ENCODE measurements around the gene PHACTR3.

PHACTR3 gene

GRCh38 chr20:59680852-59681251 lies 76.5 kb downstream of the PHACTR3 start:
- Histone ChIP-seq H3K4me3 (ENCODE audit: low read length) (no peak overlapping the region), H3K4me1 (ENCODE audit: control insufficient read depth, low read length) (no peaks in the 10 kb centered on the region), H3F3A (ENCODE audit: control insufficient read depth, insufficient read depth) (no peaks in the 10 kb centered on the region), H3K9me3 (ENCODE audit: control insufficient read depth, insufficient read depth, low read length) (no peaks in the 10 kb centered on the region), H3K27me3 (ENCODE audit: control insufficient read depth, low read length) (no peaks in the 10 kb centered on the region), H3K9me2 (replicated peaks; ENCODE audit: control insufficient read depth, low read length) (no peaks in the 10 kb centered on the region), H3K27ac (ENCODE audit: low read depth, low read length) (no peak overlapping the region), H3K4me2 (ENCODE audit: low read length) (no peak overlapping the region), H3K79me2 (ENCODE audit: control insufficient read depth, low read length) (no peaks in the 10 kb centered on the region), H4K20me1 (ENCODE audit: control insufficient read depth, insufficient read depth, low read depth, low read length) (no peaks in the 10 kb centered on the region), H3K36me3 (ENCODE audit: control insufficient read depth, low read length) (no peaks in the 10 kb centered on the region)
- no peak for TF ChIP-seq CTCF (IDR thresholded peaks at IDR 0.05; ENCODE audit: low read depth, low read length, poor library complexity, severe bottlenecking)
- TF ChIP-seq EZH2phosphoT487 (IDR thresholded peaks at IDR 0.05; ENCODE audit: borderline replicate concordance, low read length) = no peak

- Histone ChIP-seq H3K9me2 (replicated peaks; ENCODE audit: control insufficient read depth, low read length) (no peaks in the 10 kb centered on the region), H3K4me2 (ENCODE audit: low read length) (no peak overlapping the region), H3K9me3 (ENCODE audit: control insufficient read depth, insufficient read depth, low read length) (peaks cover 5% of the 10 kb centered on the region; the same call in 1 of the 2 replicates), H3F3A (ENCODE audit: control insufficient read depth, insufficient read depth) (no peaks in the 10 kb centered on the region), H3K27ac (ENCODE audit: low read depth, low read length) (no peak overlapping the region), H4K20me1 (ENCODE audit: control insufficient read depth, insufficient read depth, low read depth, low read length) (no peaks in the 10 kb centered on the region), H3K36me3 (ENCODE audit: control insufficient read depth, low read length) (no peaks in the 10 kb centered on the region), H3K4me1 (ENCODE audit: control insufficient read depth, low read length) (no peaks in the 10 kb centered on the region), H3K79me2 (ENCODE audit: control insufficient read depth, low read length) (no peaks in the 10 kb centered on the region), H3K4me3 (ENCODE audit: low read length) (no peak overlapping the region), H3K27me3 (ENCODE audit: control insufficient read depth, low read length) (no peaks in the 10 kb centered on the region)
- TF ChIP-seq CTCF (IDR thresholded peaks at IDR 0.05; ENCODE audit: low read depth, low read length, poor library complexity, severe bottlenecking) = no peak
- no peak for TF ChIP-seq EZH2phosphoT487 (IDR thresholded peaks at IDR 0.05; ENCODE audit: borderline replicate concordance, low read length)
Observed at GRCh38 chr20:59682603-59683002, 78.3 kb downstream of the PHACTR3 start.

GRCh38 chr20:59683181-59683580 lies 78.8 kb downstream of the PHACTR3 start:
- H3K79me2 ChIP-seq (ENCODE audit: control insufficient read depth, low read length) = no peaks in the 10 kb centered on the region
- no peaks in the 10 kb centered on the region for H3K27me3 ChIP-seq (ENCODE audit: control insufficient read depth, low read length)
- H3K9me3 ChIP-seq (ENCODE audit: control insufficient read depth, insufficient read depth, low read length) = peaks cover 5% of the 10 kb centered on the region; the same call in 1 of the 2 replicates
- H3K27ac ChIP-seq (ENCODE audit: low read depth, low read length) = no peak overlapping the region
- H3K4me3 ChIP-seq (ENCODE audit: low read length) = no peak overlapping the region
- no peaks in the 10 kb centered on the region for H3K4me1 ChIP-seq (ENCODE audit: control insufficient read depth, low read length)
- H3K36me3 ChIP-seq (ENCODE audit: control insufficient read depth, low read length) = no peaks in the 10 kb centered on the region
- H3F3A ChIP-seq (ENCODE audit: control insufficient read depth, insufficient read depth) = no peaks in the 10 kb centered on the region
- H4K20me1 ChIP-seq (ENCODE audit: control insufficient read depth, insufficient read depth, low read depth, low read length) = no peaks in the 10 kb centered on the region
- no peaks in the 10 kb centered on the region for H3K9me2 ChIP-seq (replicated peaks; ENCODE audit: control insufficient read depth, low read length)
- H3K4me2 ChIP-seq (ENCODE audit: low read length) = no peak overlapping the region
- TF ChIP-seq CTCF (IDR thresholded peaks at IDR 0.05; ENCODE audit: low read depth, low read length, poor library complexity, severe bottlenecking) (no peak), EZH2phosphoT487 (IDR thresholded peaks at IDR 0.05; ENCODE audit: borderline replicate concordance, low read length) (no peak)
